Smooth muscle cell (in vitro differentiated cells): Measurements from ENCODE around the gene PDIA6. TPM values are rescaled to one million over a fixed set of nuclear protein-coding genes. Genes with fewer than 3 reads are reported as not detected.

Experiments used
- DNase-seq: peaks from one replicate; lab custom pipeline; 2025; ENCODE audit not compliant: unreplicated experiment; lab: John Stamatoyannopoulos, UW
- H2AFZ ChIP-seq: fragments of 200-600 bp; sonication (generic); 2 replicates; pipeline ENCODE4 v1.6.0; 2016; ENCODE audit warnings: antibody characterized with exemption, low read depth, mild to moderate bottlenecking
- H3F3A ChIP-seq: fragments of 200-600 bp; sonication (generic); 2 replicates; pipeline ENCODE4 v1.6.0; 2017; ENCODE audit warnings: antibody characterized with exemption, low read depth
- H3K27ac ChIP-seq: fragments of 200-600 bp; sonication (generic); 2 replicates; pipeline ENCODE4 v1.5.1; 2016; ENCODE audit warnings: low read depth, mild to moderate bottlenecking
- H3K27me3 ChIP-seq: fragments of 200-600 bp; sonication (generic); 2 replicates; pipeline ENCODE4 v1.6.1; 2016; ENCODE audit warnings: low read depth, mild to moderate bottlenecking
- H3K36me3 ChIP-seq: fragments of 200-600 bp; sonication (generic); 2 replicates; pipeline ENCODE4 v1.5.1; 2016; ENCODE audit warnings: low read depth
- H3K4me1 ChIP-seq: fragments of 200-600 bp; sonication (generic); 2 replicates; pipeline ENCODE4 v1.5.1; 2016; ENCODE audit warnings: low read depth
- H3K4me2 ChIP-seq: fragments of 200-600 bp; sonication (generic); 2 replicates; pipeline ENCODE4 v1.6.0; 2016; ENCODE audit warnings: mild to moderate bottlenecking
- H3K4me3 ChIP-seq: fragments of 200-600 bp; sonication (generic); 2 replicates; pipeline ENCODE4 v1.5.1; 2016; ENCODE audit warnings: mild to moderate bottlenecking
- H3K79me2 ChIP-seq: fragments of 200-600 bp; sonication (generic); 2 replicates; pipeline ENCODE4 v1.6.0; 2016; ENCODE audit warnings: low read depth, mild to moderate bottlenecking
- H3K9ac ChIP-seq: fragments of 200-600 bp; sonication (generic); 2 replicates; pipeline ENCODE4 v1.6.0; 2016; ENCODE audit warnings: low read depth
- H3K9me3 ChIP-seq: fragments of 200-600 bp; sonication (generic); replicated peaks from 2 replicates; pipeline ENCODE4 v1.5.1; 2016; ENCODE audit warnings: low read depth
- H4K20me1 ChIP-seq: fragments of 200-600 bp; sonication (generic); 2 replicates; pipeline ENCODE4 v1.6.0; 2016; ENCODE audit warnings: low read depth
- CTCF ChIP-seq: fragments of 200-600 bp; sonication (generic); IDR thresholded peaks from 2 replicates; pipeline ENCODE4 v1.5.1; 2017; ENCODE audit warnings: borderline replicate concordance, mild to moderate bottlenecking, antibody characterized with exemption; ENCODE audit not compliant: insufficient read depth, poor library complexity, severe bottlenecking
- WGBS: methylation state at CpG from one replicate; pipeline ENCODE4 v1.1.7; 2016; ENCODE audit warnings: low lambda C conversion rate; 5-methylcytosine and 5-hydroxymethylcytosine counted together
- polyA plus RNA-seq: library from polyadenylated mRNA; unstranded; fragments of >200 nt; fragmentation: Nextera tagmentation; extraction: Ambion mirVana; gene quantifications from 2 replicates; pipeline ENCODE4 v1.2.1, GENCODE V29; 2016
- total RNA-seq: library from RNA; depleted of rRNA; stranded (reverse); fragments of >200 nt; gene quantifications from 2 replicates; pipeline ENCODE4 v1.2.3, GENCODE V29; 2014

The PDIA6 gene
- total and polyA plus RNA-seq, 2 experiments from 2014 or later, result 360 to 671 TPM

DNA sequence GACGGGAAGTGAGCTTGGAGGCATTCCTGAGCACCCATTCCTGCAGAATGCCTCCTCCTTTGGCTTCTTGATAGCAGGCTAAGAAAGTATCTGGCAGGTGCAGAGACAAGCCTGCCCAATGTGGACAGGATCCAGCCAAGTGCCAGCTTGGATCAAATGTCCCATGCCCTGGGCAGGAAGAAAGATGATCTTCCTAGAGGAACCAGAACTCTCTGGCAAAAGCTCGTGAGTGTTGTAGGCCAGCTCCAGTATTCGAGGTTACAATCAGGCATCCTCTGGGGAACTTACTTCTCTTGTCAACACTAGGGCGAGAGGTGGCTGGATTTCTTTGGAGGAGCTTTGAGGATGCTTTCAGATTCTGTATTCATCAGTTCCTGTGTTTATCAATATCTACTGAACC lies 29.9 kb upstream of the PDIA6 start:
- Histone ChIP-seq H3K4me1 (no peaks in the 10 kb centered on the region), H3K79me2 (no peaks in the 10 kb centered on the region), H3K4me3 (no peak overlapping the region), H3K9me3 (no peaks in the 10 kb centered on the region), H3K4me2 (no peak overlapping the region), H3K9ac (no peak overlapping the region), H3K27ac (no peak overlapping the region), H4K20me1 (no peaks in the 10 kb centered on the region), H2AFZ (no peak overlapping the region), H3K36me3 (no peaks in the 10 kb centered on the region), H3K27me3 (no peaks in the 10 kb centered on the region), H3F3A (no peaks in the 10 kb centered on the region)
- TF ChIP-seq CTCF, result no peak
- WGBS, result 89% methylated on average over 4 of the region's 4 CpGs
- no peak for DNase-seq

GRCh38 chr2:10841547-10842219 lies 29.1 kb upstream of the PDIA6 start:
- 61% methylated on average over 3 of the region's 3 CpGs for WGBS
- TF ChIP-seq CTCF, result no peak
- H3K79me2 ChIP-seq, result no peaks in the 10 kb centered on the region
- H3K4me3 ChIP-seq, result no peak overlapping the region
- H3K27me3 ChIP-seq, result peaks cover 5% of the 10 kb centered on the region
- H3K36me3 ChIP-seq, result no peaks in the 10 kb centered on the region
- no peak overlapping the region for H3K9ac ChIP-seq
- no peak for DNase-seq
- no peaks in the 10 kb centered on the region for H3K4me1 ChIP-seq
- H3F3A ChIP-seq, result no peaks in the 10 kb centered on the region
- no peaks in the 10 kb centered on the region for H4K20me1 ChIP-seq
- no peaks in the 10 kb centered on the region for H3K9me3 ChIP-seq
- no peak overlapping the region for H2AFZ ChIP-seq
- no peak overlapping the region for H3K4me2 ChIP-seq
- no peak overlapping the region for H3K27ac ChIP-seq

DNA sequence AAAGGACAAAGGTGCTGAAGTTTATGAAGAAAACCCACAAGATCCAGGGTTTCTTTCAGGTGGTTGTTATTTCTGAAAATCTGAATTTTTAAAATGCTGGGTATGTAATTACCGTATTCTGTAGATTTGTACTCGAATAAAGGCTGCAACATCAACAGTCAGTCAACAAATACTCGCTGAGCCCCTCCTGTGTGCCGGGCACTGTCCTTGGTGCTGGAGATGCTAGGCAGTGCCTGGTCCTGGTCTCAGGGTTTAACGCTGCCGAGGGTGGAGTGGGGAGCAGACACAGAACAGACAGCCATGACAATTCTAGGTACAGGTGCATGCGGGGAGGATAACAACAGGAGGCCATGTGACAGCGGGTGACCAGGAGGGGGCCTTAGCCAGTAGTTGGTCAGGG lies 27.2 kb upstream of the PDIA6 start:
- H3F3A ChIP-seq, result no peaks in the 10 kb centered on the region
- no peaks in the 10 kb centered on the region for H4K20me1 ChIP-seq
- H3K9ac ChIP-seq, result no peak overlapping the region
- H3K27ac ChIP-seq, result no peak overlapping the region
- no peak for TF ChIP-seq CTCF
- peaks cover 5% of the 10 kb centered on the region for H3K27me3 ChIP-seq
- no peaks in the 10 kb centered on the region for H3K36me3 ChIP-seq
- DNase-seq, result no peak
- no peak overlapping the region for H2AFZ ChIP-seq
- H3K9me3 ChIP-seq, result no peaks in the 10 kb centered on the region
- 58% methylated on average over 8 of the region's 8 CpGs for WGBS
- H3K4me2 ChIP-seq, result no peak overlapping the region
- no peaks in the 10 kb centered on the region for H3K79me2 ChIP-seq
- no peaks in the 10 kb centered on the region for H3K4me1 ChIP-seq
- H3K4me3 ChIP-seq, result no peak overlapping the region

DNA sequence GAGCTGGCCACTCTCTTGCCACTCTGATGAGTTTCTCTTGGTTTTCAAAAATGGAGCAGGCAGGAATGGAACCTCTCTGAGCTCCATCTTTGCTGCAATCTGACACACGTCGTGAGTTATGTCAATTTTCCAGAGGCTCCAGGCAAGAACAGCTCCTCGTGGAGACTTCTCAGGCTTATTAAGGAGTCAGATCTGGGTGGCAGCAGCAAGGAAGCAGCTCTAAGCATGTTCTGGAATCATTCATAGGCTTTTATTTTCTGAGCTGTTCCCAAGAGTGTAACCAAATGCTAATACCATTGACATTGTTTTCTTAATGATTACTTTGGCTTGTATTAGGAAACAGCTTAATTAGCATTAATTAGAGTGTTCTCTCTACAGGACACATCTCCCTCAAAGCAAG lies 26.1 kb upstream of the PDIA6 start:
- no peaks in the 10 kb centered on the region for H4K20me1 ChIP-seq
- no peak overlapping the region for H2AFZ ChIP-seq
- no peaks in the 10 kb centered on the region for H3K36me3 ChIP-seq
- no peaks in the 10 kb centered on the region for H3F3A ChIP-seq
- no peak overlapping the region for H3K27ac ChIP-seq
- no peaks in the 10 kb centered on the region for H3K79me2 ChIP-seq
- no peak for TF ChIP-seq CTCF
- H3K4me2 ChIP-seq, result no peak overlapping the region
- H3K9ac ChIP-seq, result no peak overlapping the region
- 50% methylated on average over 3 of the region's 3 CpGs for WGBS
- H3K9me3 ChIP-seq, result no peaks in the 10 kb centered on the region
- H3K27me3 ChIP-seq, result peaks cover 5% of the 10 kb centered on the region
- no peak for DNase-seq
- no peak overlapping the region for H3K4me3 ChIP-seq
- no peaks in the 10 kb centered on the region for H3K4me1 ChIP-seq
